ENCODE measurements around the gene MTMR10. TPM values are rescaled to one million over a fixed set of nuclear protein-coding genes. Genes with fewer than 3 reads are reported as not detected.

The MTMR10 gene
- total RNA-seq, result 10 to 100 TPM; 28.6 to 40.7 TPM
- polyA plus RNA-seq (ENCODE audit: insufficient read length in 2 of 2), result 10 to 100 TPM; 29.6 to 43.4 TPM
- long read RNA-seq, donor 1, full-length matches to known transcripts, result 5 of 5 reads
- long read RNA-seq, donor 1, partial matches to known transcripts, result 0 of 5 reads
- long read RNA-seq, donor 1, other reads (novel, unspliced or antisense), result 0 of 5 reads
- long read RNA-seq, donor 2, result 0 reads
- long read RNA-seq, donor 3, result 0 reads
- long read RNA-seq, donor 4, partial matches to known transcripts, result 37 of 37 reads
- long read RNA-seq, donor 4, other reads (novel, unspliced or antisense), result 0 of 37 reads

- under 1% methylated on average over 114 of the region's 114 CpGs for WGBS (ENCODE audit: insufficient coverage)
Measured at GRCh38 chr15:30991255-30992235, at the start of gene MTMR10. Gene MTMR10 (minus strand): TSS chr15:30991628. CDS start chr15:30991506, 122 bp downstream.

GRCh38 chr15:31040611-31041010, 49.2 kb upstream of the MTMR10 start:
- 89% methylated on average over 4 of the region's 8 CpGs for WGBS (ENCODE audit: insufficient coverage)
- Histone ChIP-seq H3K4me1 (ENCODE audit: control insufficient read depth, insufficient read depth, low read length) (no peaks in the 10 kb centered on the region), H3K27me3 (ENCODE audit: control insufficient read depth, insufficient read depth, low read length) (no peaks in the 10 kb centered on the region), H3K9me3 (ENCODE audit: control insufficient read depth, insufficient read depth, low read length) (no peaks in the 10 kb centered on the region), H3K36me3 (ENCODE audit: control insufficient read depth, insufficient read depth, low read length) (no peaks in the 10 kb centered on the region), H3K27ac (ENCODE audit: low read depth, low read length) (no peak overlapping the region), H3K4me3 (ENCODE audit: low read depth, low read length) (no peak overlapping the region)
- DNase-seq (ENCODE audit: low read depth in 4 of 6, low spot score in 6 of 6), result no peak

More at GRCh38 chr15:30991255-30992235, at the start of gene MTMR10:
- Histone ChIP-seq H3K9me3 (ENCODE audit: control insufficient read depth, insufficient read depth, low read length) (no peaks in the 10 kb centered on the region), H3K4me3 (ENCODE audit: low read depth, low read length) (peak within 1 kb of the TSS; percentile 91), H3K27ac (ENCODE audit: low read depth, low read length) (peak within 1 kb of the TSS; percentile 90), H3K36me3 (ENCODE audit: control insufficient read depth, insufficient read depth, low read length) (no peaks in the 10 kb centered on the region), H3K4me1 (ENCODE audit: control insufficient read depth, insufficient read depth, low read length) (peaks cover 15% of the 10 kb centered on the region), H3K27me3 (ENCODE audit: control insufficient read depth, insufficient read depth, low read length) (no peaks in the 10 kb centered on the region)
- DNase-seq (ENCODE audit: low read depth in 4 of 6, low spot score in 6 of 6), result peak in 5 of 6 donors; percentile 31 to 87 (median 35)

GRCh38 chr15:31039961-31040360, 48.5 kb upstream of the MTMR10 start:
- no peaks in the 10 kb centered on the region for H3K9me3 ChIP-seq (ENCODE audit: control insufficient read depth, insufficient read depth, low read length)
- H3K27me3 ChIP-seq (ENCODE audit: control insufficient read depth, insufficient read depth, low read length), result no peaks in the 10 kb centered on the region
- DNase-seq (ENCODE audit: low read depth in 4 of 6, low spot score in 6 of 6), result no peak
- no peaks in the 10 kb centered on the region for H3K36me3 ChIP-seq (ENCODE audit: control insufficient read depth, insufficient read depth, low read length)
- H3K4me1 ChIP-seq (ENCODE audit: control insufficient read depth, insufficient read depth, low read length), result no peaks in the 10 kb centered on the region
- no peak overlapping the region for H3K27ac ChIP-seq (ENCODE audit: low read depth, low read length)
- 95% methylated on average over 15 of the region's 16 CpGs for whole genome bisulfite sequencing (ENCODE audit: insufficient coverage)
- no peak overlapping the region for H3K4me3 ChIP-seq (ENCODE audit: low read depth, low read length)

- no peaks in the 10 kb centered on the region for H3K4me1 ChIP-seq (ENCODE audit: control insufficient read depth, insufficient read depth, low read length)
- WGBS (ENCODE audit: insufficient coverage), result 100% methylated on average over 4 of the region's 10 CpGs
Measured at GRCh38 chr15:31037731-31038477, 46.5 kb upstream of the MTMR10 start.

GRCh38 chr15:31036783-31037182, 45.4 kb upstream of the MTMR10 start:
- Histone ChIP-seq H3K9me3 (ENCODE audit: control insufficient read depth, insufficient read depth, low read length) (no peaks in the 10 kb centered on the region), H3K27me3 (ENCODE audit: control insufficient read depth, insufficient read depth, low read length) (no peaks in the 10 kb centered on the region), H3K36me3 (ENCODE audit: control insufficient read depth, insufficient read depth, low read length) (no peaks in the 10 kb centered on the region), H3K4me3 (ENCODE audit: low read depth, low read length) (no peak overlapping the region), H3K27ac (ENCODE audit: low read depth, low read length) (no peak overlapping the region), H3K4me1 (ENCODE audit: control insufficient read depth, insufficient read depth, low read length) (no peaks in the 10 kb centered on the region)
- WGBS (ENCODE audit: insufficient coverage), result 87% methylated on average over 9 of the region's 9 CpGs
- DNase-seq (ENCODE audit: low read depth in 4 of 6, low spot score in 6 of 6), result no peak

More at GRCh38 chr15:31037731-31038477, 46.5 kb upstream of the MTMR10 start:
- H3K4me3 ChIP-seq (ENCODE audit: low read depth, low read length), result no peak overlapping the region
- H3K27me3 ChIP-seq (ENCODE audit: control insufficient read depth, insufficient read depth, low read length), result no peaks in the 10 kb centered on the region
- no peaks in the 10 kb centered on the region for H3K36me3 ChIP-seq (ENCODE audit: control insufficient read depth, insufficient read depth, low read length)
- DNase-seq (ENCODE audit: low read depth in 4 of 6, low spot score in 6 of 6), result no peak
- H3K27ac ChIP-seq (ENCODE audit: low read depth, low read length), result no peak overlapping the region
- no peaks in the 10 kb centered on the region for H3K9me3 ChIP-seq (ENCODE audit: control insufficient read depth, insufficient read depth, low read length)

- no peak for DNase-seq (ENCODE audit: low read depth in 4 of 6, low spot score in 6 of 6)
- Histone ChIP-seq H3K4me3 (ENCODE audit: low read depth, low read length) (no peak overlapping the region), H3K27ac (ENCODE audit: low read depth, low read length) (no peak overlapping the region), H3K4me1 (ENCODE audit: control insufficient read depth, insufficient read depth, low read length) (no peaks in the 10 kb centered on the region), H3K9me3 (ENCODE audit: control insufficient read depth, insufficient read depth, low read length) (no peaks in the 10 kb centered on the region), H3K36me3 (ENCODE audit: control insufficient read depth, insufficient read depth, low read length) (no peaks in the 10 kb centered on the region), H3K27me3 (ENCODE audit: control insufficient read depth, insufficient read depth, low read length) (no peaks in the 10 kb centered on the region)
- WGBS (ENCODE audit: insufficient coverage), result 92% methylated on average over 3 of the region's 7 CpGs
Measured at GRCh38 chr15:31035610-31036009, 44.2 kb upstream of the MTMR10 start.

GRCh38 chr15:31034152-31034551, 42.7 kb upstream of the MTMR10 start:
- DNase-seq (ENCODE audit: low read depth in 4 of 6, low spot score in 6 of 6), result no peak
- no peaks in the 10 kb centered on the region for H3K36me3 ChIP-seq (ENCODE audit: control insufficient read depth, insufficient read depth, low read length)
- no peaks in the 10 kb centered on the region for H3K27me3 ChIP-seq (ENCODE audit: control insufficient read depth, insufficient read depth, low read length)
- H3K4me1 ChIP-seq (ENCODE audit: control insufficient read depth, insufficient read depth, low read length), result no peaks in the 10 kb centered on the region
- WGBS (ENCODE audit: insufficient coverage), result 70% methylated on average over 3 of the region's 4 CpGs
- H3K27ac ChIP-seq (ENCODE audit: low read depth, low read length), result no peak overlapping the region
- H3K9me3 ChIP-seq (ENCODE audit: control insufficient read depth, insufficient read depth, low read length), result no peaks in the 10 kb centered on the region
- H3K4me3 ChIP-seq (ENCODE audit: low read depth, low read length), result no peak overlapping the region

- no peaks in the 10 kb centered on the region for H3K27me3 ChIP-seq (ENCODE audit: control insufficient read depth, insufficient read depth, low read length)
- no peak overlapping the region for H3K27ac ChIP-seq (ENCODE audit: low read depth, low read length)
- WGBS (ENCODE audit: insufficient coverage), result no CpG with 5 or more reads among the region's 5 CpGs
- H3K36me3 ChIP-seq (ENCODE audit: control insufficient read depth, insufficient read depth, low read length), result no peaks in the 10 kb centered on the region
- H3K4me1 ChIP-seq (ENCODE audit: control insufficient read depth, insufficient read depth, low read length), result no peaks in the 10 kb centered on the region
- H3K9me3 ChIP-seq (ENCODE audit: control insufficient read depth, insufficient read depth, low read length), result no peaks in the 10 kb centered on the region
- no peak for DNase-seq (ENCODE audit: low read depth in 4 of 6, low spot score in 6 of 6)
- H3K4me3 ChIP-seq (ENCODE audit: low read depth, low read length), result no peak overlapping the region
Measured at GRCh38 chr15:31032961-31033371, 41.5 kb upstream of the MTMR10 start.

GRCh38 chr15:31031471-31032067, 40.1 kb upstream of the MTMR10 start:
- no peak overlapping the region for H3K27ac ChIP-seq (ENCODE audit: low read depth, low read length)
- WGBS (ENCODE audit: insufficient coverage), result no CpG with 5 or more reads among the region's 3 CpGs
- no peaks in the 10 kb centered on the region for H3K27me3 ChIP-seq (ENCODE audit: control insufficient read depth, insufficient read depth, low read length)
- H3K36me3 ChIP-seq (ENCODE audit: control insufficient read depth, insufficient read depth, low read length), result no peaks in the 10 kb centered on the region
- DNase-seq (ENCODE audit: low read depth in 4 of 6, low spot score in 6 of 6), result no peak
- no peaks in the 10 kb centered on the region for H3K9me3 ChIP-seq (ENCODE audit: control insufficient read depth, insufficient read depth, low read length)
- H3K4me1 ChIP-seq (ENCODE audit: control insufficient read depth, insufficient read depth, low read length), result no peaks in the 10 kb centered on the region
- no peak overlapping the region for H3K4me3 ChIP-seq (ENCODE audit: low read depth, low read length)
